Measurements from ENCODE around the gene BHLHE23. TPM values are rescaled to one million over a fixed set of nuclear protein-coding genes. Genes with fewer than 3 reads are reported as not detected.

BHLHE23 gene
- polyA plus RNA-seq, 4 donors: not detected

DNA sequence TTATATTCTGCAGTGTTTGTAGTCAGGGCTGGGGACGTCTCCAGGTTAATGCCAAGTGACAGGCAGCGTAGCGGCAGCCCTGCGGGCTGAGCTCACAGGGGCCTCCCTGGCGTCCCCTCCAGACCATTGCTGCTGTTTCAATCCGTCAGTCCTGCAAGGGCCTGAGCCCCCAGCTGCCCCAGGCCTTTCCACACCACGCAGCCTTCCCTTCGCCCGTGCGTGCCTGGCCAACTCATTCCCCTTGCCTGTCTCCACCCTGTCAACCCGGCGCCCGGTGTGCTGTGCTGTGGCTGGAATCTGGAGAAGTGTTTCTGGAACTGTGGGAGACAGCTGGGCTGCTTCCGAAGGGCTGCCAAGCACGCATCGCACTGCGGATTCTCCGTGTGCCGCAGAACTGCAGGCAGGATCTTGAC is 11.9 kb downstream of the BHLHE23 start:
- DNase-seq (ENCODE audit: low read depth in 4 of 4, low spot score in 3 of 4): no peak

DNA sequence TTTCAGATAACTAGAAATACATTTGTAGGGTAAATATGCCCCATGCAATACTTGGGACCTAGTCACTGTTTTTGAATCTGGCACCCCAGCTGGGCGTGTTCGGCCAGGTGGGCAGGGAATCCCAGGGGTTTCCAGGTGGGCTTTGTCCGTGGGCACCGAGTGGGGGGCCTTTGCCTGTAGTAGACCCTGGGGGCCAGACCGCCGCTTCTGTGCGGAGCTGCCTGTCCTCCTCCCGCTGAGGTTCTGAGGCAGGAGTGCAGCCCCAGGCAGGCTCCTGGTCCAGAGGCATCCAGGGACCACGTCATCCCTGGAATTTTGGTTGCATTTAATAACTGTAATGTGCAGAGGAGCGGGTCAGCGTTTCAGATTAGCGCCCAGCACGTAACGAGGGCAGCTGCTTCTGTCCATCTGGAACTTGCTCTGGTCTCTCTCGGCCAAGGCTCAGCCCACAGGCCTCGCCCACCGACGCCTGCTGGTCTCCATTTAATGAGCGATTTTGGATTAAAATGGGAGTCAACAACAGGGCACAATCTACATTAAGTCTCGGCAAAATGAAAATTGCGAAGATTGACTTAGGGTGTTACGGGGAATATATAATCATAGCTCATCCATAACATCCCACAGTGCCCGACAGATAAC is 12.8 kb downstream of the BHLHE23 start:
- no peak for DNase-seq (ENCODE audit: low read depth in 4 of 4, low spot score in 3 of 4)

DNA sequence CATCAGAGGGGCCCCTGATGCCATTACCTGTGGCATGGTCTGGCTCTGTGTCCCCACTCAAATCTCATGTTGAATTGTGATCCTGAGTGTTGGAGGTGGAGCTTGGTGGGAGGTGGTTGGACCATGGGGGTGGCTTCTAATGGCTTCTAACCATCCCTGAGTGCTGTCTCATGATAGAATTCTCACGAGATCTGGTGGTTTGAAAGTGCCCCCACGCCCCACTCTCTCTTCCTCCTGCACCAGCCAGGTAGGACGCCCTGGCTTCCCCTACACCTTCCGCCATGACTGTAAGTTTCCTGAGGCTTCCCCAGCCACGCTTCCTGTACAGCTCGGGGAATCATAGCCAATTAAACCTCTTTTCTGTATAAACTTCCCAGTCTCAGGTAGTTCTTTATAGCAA is 14.9 kb downstream of the BHLHE23 start:
- DNase-seq (ENCODE audit: low read depth in 4 of 4, low spot score in 3 of 4): no peak

DNA sequence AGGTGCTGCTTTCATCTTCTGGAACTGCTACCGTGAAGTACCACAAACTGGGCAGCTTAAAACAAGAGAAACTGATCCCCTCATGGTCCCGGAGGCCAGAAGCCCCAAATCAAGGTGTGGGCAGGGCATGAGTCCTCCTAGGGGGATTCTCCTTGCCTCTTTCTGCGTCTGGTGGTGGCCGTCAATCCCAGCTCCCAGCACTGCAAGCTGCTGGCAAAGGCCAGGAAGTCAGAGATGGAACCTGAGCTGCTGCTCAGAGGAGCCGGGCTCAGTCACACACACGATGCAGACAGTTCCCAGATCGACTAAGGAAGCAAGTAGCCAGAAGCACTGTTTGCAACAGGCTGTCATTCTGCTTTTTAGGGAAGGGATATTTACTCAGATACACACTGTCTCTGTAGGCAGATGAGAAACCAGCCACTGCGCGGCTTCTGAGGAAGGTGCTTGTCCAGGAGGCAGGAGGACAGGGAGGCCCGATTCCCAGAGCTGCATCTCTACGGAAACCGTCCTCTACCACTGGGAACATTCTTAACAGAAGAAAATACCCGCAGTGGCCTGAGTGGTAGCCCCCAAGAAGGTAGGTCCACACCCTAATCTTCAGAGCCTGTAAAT is 15.5 kb downstream of the BHLHE23 start:
- no peak for DNase-seq (ENCODE audit: low read depth in 4 of 4, low spot score in 3 of 4)

DNA sequence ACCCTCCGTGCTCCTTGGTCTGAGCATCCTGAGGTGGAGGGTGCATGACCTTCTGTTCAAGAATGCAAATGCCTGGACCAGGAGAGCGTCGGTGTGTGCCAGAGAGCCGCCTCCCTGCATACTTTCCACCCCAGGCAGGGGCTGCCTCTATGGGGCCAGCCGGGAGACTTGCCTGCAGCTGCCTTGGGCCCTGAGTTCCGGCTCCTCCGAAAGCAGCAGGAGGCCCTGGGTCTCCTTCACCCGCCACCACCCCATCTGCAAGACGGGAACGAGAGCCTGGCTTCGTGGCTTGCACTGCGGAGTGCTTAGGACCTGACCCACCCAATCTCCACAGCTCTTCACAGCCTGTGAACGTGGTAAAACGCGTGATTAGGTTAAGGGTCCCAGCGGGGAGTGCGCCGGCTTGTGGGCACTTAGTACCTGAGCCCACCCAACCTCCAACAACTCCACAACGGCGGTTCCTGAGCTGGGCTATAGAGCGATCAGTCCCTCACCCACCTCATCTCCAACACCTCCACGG is 16.4 kb downstream of the BHLHE23 start:
- DNase-seq (ENCODE audit: low read depth in 4 of 4, low spot score in 3 of 4): no peak

DNA sequence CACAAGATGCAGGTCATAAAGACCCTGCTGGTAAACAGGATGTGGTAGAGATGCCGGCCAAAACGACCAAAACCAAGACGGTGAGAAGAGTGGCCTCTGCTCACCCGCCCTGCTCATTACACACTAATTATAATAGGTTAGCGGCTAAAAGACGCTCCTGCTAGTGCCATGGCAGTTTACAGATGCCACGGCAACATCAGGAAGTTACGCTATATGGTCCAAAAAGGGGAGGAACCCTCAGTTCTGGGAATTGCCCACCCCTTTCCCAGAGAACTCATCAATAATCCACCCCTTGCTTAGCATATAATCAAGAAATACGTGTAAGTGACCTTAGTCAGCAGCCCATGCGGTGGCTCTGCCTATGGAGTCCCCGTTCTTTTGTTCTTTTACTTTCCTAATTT is 17.6 kb downstream of the BHLHE23 start:
- no peak for DNase-seq (ENCODE audit: low read depth in 4 of 4, low spot score in 3 of 4)

DNA sequence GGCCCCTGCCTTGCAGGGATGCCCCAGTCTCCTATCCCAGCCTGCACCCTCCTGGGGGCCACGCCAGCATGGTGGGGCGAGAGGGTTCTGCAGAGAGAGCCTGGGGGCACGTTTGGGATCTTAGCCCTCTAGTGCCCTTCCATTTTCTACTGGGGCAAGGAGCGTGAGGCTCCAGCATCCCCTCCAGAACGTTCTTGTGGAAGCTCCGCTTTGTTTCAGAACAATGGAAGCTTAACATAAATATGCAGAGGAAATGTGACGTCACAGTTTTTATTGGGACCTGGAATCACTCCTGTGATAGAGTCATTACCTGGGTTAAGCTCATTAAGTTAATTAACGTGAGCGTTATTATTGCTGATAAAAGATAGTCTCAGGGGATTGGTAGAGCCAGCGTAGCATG is 19.6 kb downstream of the BHLHE23 start:
- DNase-seq (ENCODE audit: low read depth in 4 of 4, low spot score in 3 of 4): no peak

DNA sequence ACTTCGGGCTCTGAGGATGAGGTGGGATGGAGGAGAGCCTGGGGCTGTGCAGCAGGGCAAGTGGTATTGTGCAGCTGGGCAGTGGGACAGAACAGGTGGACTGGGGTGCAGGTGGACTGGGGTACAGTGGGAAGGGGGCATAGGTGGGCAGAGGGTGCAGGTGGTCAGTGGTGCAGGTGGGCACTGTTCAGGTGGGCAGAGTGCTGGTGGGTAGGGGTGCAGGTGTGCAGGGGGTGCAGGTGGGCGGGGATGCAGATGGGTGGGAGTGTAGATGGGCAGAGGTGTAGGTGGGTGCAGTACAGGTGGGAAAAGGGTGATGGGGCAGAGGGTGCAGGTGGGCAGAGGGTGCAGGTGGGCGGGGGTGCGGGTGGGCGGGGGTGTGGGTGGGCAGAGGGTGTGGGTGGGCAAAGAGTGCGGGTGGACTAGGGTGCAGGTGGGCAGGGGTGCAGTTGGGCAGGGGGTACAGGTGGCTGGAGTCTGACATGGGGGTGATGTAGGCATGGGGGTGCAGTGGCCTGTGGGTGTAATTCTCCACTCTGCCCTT is 20.4 kb downstream of the BHLHE23 start:
- no peak for DNase-seq (ENCODE audit: low read depth in 4 of 4, low spot score in 3 of 4)

DNA sequence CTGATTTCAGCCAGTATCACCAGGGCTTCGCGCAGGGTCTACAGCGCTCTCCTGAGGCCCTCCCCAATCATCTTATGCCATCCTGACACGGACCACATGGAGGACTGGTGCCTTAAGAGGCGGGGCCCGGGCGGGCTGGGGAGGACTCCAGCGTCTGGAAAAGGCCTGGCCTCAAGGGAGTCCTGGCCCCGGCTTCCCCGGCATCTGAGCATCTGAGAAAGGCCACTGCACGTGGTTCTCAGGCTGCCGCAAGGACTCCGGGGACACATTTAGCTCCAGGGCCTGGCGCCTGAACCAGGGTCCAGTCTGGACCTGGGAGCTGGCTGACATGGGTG is 21.4 kb downstream of the BHLHE23 start:
- DNase-seq (ENCODE audit: low read depth in 4 of 4, low spot score in 3 of 4): no peak

DNA sequence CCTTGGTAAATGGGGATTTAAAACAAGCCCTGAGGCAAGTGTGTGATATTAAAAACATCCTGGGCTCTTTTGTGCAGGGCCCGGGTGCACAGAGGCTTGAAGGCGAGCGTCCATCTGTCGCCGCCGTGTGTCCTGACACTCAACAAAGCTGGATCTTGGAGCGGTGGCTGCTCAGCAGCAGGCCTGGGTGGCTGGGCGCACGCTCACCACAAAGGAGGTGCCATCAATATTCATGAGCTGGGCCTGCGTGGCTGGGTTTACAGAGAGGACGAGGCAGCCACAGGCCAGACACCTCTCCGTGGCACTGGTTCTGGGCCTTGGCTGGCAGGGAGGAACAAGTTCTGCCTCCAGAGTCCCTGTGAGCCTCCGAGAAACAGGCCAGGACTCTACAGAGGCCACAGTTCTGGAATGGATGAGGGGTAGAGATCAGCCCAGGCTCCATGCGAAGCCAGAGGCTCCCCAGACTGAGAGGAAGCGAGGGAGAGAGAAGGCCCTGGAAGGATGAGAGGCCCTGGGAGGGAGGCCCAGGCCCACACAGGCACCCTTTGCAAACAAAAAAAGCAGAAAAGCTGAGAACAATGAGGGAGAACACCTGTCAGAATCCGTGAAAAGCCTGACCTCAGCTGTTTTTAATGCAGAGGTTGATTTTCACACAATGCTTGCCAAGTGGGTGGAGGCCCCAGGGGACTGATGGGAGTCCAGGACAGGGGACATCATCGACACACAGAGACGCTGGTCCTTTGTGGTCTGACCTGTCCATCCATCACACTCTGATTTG is 21.9 kb downstream of the BHLHE23 start:
- no peak for DNase-seq (ENCODE audit: low read depth in 4 of 4, low spot score in 3 of 4)

DNA sequence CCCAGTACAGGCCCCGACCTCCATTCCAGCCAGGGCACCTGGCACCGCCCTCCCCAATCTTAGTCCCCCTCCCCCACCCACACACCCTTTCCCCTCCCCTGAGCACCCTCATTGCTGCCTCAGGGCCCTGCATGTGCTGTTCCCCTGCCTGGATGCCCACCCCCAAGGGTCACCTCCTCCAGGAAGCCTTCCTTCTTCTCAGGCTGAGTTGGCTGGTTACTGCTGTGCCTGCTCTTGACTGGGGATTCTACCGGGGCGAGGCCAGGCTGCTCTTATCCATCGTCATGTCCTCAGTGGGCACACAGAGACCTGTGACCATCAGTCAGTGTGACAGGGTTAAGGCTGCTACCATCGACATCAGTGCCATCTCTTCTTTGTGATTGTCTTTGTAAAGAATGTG is 23.6 kb downstream of the BHLHE23 start:
- DNase-seq (ENCODE audit: low read depth in 4 of 4, low spot score in 3 of 4): no peak

DNA sequence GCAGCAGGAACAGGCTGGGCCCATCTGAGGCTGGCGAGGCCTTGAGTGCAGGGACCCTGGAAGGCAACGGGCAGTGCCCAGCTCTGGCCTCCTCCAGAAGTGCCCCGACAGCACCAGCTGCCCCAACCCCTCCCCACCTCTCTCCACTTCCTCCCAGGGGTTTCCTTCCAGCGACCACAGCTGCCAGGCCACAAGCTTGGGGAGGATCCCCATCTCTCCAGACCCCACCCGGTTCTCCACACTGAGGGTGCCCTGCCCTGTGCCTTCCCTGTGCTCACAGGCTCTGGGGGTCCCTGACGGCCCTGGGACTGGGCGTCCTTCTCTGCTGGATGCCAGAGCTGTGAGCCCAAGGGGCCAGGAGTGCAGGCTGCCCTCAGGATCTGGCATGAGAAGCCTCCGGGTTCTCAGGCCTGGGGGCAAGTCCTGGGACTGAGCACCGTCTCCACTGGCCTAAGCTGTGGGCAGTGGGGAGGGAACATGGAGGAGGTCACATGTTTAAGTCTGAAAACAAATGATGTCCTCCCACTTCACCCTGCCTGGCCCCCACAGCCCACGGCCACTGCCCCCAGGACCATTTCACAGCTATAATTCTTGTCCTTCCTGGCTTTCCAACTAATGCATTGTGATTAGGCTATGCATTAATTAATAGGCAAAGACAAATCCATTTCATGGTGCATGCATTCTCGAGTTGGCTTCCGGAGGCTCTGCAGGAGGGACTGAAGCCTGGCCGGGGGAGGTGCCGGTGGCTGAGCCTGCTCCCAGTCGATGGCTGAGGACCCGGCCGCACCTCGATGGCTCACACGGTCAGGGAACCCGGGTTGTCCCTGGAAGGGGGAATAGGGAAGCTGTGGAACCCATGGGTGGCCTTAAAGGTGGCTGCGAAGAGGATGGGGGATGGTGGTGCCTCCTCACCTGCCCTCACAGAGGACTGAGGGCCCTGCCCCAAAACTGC is 24.4 kb downstream of the BHLHE23 start:
- no peak for DNase-seq (ENCODE audit: low read depth in 4 of 4, low spot score in 3 of 4)

DNA sequence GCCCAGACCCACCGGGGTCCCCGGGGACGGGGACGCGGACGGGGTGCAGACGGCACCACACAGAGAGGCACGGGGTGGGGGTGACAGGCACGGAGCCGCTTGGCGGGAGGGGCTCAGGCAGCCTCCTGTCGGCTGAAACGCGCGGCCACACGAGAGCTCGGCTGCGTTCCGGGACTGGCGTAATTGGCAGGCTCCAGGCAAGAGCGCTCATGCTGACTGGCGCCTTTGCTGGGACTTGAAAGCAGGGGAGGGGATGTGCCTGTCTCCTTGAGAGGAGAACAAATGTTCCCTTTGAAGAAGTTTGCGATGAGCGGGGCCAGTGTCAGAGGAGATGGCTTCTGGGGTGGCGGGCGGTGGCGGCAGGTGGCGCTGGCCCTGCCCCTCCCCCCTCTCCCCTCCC is 25.8 kb downstream of the BHLHE23 start:
- DNase-seq (ENCODE audit: low read depth in 4 of 4, low spot score in 3 of 4): no peak

DNA sequence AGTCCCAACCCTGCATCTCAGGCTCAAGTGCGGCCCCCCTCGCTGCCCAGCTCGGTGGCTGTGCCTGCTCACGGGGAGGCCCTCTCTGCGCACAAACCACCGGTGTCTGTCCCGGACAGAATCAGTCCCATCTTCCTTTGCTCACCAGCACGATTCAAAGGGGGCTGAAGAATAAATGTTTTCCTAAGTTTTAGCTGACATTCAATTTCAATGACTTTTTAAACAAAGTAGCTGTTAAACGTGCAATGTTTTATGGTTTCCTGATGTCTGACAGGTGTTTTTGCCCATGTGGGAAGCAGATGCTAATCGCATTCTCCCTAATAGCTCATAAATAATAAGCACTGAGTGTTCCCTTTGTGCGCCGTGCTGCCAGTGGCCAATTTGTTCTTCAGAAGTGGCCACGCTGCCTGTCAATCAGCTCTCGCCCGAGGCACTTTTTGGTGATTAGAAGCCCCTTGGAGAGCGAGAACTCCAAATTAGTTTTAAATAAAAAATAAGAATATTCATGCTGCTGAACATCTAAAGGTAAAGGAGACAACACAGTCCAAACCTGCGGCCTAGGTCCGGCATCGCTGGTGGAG is 26.3 kb downstream of the BHLHE23 start:
- DNase-seq (ENCODE audit: low read depth in 4 of 4, low spot score in 3 of 4): no peak

DNA sequence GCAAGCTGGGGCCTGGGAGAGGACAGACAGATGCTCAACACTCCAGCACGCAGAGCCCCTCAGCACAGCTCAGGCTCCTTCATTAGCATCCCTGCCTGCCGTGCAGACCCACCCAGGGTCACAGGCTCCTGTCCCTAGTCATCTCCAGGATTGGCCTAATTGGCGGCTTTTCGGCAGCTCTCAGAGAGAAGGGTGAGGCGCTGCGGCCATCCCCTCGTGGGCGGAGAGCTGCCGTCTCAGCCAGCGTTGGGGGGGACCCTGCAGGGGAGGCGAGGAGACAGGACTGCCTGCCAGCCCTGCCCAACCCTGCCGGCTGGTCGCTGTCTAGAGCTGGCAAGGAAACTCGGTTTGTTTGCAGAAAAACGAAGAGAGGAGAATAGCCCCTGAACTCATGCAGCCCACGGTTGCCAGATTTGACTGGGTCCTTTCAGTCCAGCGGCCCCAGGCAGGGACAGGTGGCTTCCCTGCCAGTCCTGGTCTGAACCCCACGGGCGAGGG is 26.8 kb downstream of the BHLHE23 start:
- DNase-seq (ENCODE audit: low read depth in 4 of 4, low spot score in 3 of 4): no peak

DNA sequence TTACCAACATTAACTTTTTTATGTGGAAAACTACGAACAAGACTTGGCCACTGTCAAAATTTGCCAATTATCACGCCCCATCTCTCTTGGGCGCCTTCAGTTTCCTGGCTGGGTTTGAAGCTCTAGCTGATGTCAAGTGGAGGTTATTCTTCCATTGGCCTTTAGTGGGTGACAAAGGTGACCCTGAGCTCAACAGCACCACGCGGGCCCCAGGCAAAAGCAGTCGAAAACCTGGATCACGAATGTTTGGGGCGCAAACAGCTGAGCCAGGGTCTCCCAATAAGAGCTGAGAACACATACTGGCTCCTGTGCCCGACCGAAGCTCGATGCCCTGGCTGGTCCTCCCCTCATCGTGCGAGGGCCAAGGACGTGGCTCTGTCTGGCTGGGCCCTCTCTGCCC is 27.5 kb downstream of the BHLHE23 start:
- no peak for DNase-seq (ENCODE audit: low read depth in 4 of 4, low spot score in 3 of 4)

DNA sequence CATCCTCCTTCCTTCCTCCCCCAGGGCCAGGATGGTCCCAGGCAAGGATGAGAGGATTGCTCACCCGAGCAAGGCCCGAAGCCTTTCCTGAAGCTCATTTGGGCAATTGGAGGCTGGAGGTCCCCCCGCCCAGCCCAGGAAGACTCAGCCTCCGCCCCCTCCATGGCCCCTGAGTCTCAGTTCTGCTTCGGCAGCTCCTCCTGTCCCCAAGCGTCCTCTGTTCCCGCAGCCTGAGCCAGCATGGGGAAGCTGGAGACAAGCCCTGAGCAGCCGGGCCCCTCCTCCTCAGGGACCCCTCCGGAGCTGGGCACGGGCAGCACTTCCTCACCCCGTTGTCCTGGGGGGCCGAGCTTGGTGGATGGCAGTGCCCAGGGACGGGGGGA is 28.2 kb downstream of the BHLHE23 start:
- no peak for DNase-seq (ENCODE audit: low read depth in 4 of 4, low spot score in 3 of 4)

DNA sequence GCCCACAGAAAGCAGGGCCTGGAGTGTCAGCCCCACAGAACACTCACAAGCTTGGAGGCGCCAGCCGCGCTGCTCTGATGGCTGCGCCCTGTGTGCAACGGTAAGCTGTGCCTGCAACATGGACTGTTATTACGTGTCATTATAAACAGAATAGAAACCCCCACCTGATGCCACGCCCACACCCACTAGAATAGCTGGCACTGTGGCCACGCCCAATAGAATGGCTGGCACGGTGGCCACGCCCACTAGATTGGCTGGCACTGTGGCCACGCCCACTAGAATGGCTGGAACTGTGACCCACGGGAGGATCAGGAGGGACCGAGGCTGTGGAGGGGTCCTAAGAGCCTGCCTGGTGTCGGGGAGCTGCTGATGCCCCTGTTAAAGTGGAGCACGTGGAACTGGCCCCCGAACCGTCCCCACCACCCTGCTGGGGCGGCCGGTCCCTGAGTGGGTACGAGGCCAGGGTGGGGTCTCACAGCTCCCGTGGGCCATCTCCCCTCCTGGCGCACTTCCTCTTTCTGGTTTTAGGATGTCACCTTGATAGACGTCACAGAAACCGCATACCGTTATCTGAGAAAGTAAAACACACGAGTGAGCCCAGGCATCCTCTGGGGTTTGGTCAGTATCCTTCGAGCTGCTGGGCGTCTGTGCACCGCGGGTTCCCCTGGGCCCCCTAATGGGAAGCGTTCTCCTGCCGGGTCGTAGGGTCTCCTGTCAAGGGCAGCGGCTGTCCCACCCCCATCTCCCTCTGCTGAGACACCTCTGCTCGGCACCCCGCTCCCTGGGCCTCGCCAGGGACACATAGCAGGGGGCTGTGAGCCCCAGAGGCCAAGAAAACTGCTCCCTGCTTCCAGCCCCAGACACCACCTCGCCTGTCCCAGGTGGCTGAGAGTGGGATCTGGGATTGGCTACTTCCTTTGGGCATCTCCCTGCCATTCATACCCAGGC is 28.9 kb downstream of the BHLHE23 start:
- DNase-seq (ENCODE audit: low read depth in 4 of 4, low spot score in 3 of 4): no peak

DNA sequence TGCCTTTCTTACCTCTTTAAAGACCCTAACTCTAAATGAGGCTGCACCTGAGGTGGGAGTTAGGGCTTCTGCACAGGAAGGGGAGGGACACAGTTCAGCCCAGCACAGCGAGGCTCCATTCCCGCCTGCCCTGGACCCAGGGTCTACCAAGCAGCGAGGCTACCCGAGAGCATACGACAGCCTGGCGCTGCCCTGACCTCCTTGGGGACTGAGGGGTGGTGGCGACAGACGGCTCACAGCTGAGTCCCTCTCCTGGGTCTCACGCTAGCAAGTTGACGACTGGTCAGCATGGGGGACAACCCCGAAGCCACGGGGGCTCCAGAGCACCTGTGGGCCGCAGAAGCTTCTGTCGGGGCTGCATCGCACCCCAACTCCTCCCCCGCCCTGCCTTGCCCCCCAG is 29.9 kb downstream of the BHLHE23 start:
- no peak for DNase-seq (ENCODE audit: low read depth in 4 of 4, low spot score in 3 of 4)

Data from left renal pelvis (tissue), 4 donors.